ENCODE data around the gene GPER1.
"Not testable (repeated sequence)": the region's sequence is repeated elsewhere in the genome, so short reads cannot be mapped to it uniquely, and the experiment has no call there.

The GPER1 gene

DNA sequence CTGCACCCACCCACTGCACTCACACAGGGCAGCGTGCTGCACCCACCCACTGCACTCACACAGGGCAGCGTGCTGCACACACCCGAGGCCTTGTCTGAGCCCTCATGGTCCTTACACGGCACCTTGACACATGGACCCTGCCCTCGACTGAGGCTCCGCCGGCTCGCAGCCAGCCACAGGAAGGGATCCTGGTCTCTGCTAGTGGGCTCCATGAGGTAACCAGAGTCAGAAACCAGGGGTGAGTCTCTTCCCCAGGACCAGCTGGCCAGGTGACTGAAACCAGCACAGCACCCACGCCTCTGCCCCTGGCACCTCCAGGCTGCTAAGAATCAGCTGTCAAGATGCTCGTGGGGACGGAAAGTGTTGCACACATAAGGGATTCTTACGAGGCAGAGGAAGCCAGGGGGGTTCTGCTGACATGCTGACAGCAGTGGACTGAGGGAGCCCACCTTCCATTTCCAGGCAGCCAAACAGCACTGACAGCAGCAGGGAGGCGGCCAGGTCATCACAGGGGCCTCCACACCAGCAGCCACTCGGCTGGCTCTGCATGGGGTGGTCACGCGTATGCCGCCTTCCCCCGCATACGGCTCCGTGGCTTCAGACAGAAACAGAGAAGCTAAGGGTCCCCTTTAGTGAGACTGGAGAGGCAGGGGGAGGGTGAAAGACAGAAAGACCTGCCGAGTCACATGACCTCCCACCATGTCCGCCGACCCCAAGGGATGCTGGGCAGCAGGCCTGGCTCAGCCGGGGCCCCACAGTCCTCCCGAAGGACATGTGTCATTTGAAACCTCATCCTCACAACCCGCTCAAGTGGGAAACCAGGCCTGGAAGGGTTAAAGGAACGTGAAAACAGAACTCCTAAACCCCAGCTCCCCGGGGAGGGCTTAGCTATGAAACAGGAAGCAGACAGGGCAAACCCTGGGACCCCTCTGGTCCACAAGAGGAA lies 34.2 kb downstream of the GPER1 start:
- FAIRE-seq = no peak

DNA sequence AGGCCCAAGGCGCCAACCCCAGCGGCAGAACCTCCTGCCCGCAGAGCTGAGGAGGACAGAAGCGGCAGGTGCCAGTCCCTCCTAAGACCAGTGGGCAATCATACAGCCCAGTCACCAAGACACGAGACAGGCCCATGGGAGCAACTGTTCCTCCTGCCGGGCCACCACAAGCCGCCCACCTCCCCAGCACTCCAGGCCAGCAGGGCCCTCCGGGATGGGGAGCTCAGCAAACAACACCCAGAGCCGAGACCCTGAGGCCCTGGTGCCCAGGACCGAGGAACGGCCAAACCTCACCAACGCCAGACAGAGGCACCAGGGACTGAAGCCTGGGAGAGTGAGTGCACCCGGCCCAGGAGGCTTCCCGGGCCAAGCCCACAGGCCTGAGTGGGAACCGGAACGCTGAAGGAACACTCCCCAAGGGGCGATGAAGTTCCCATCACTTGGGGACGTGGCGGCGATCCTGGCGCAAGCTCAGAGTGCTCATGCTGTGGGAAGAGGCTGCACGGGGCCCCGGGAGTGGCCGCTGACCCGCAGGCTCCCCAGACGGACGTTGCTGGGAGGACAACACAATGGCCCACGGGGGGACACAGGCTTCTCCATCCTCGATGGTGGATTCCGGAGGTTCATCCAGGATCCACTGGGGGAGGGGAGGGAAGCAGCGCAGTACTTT lies 35.1 kb downstream of the GPER1 start:
- no peak for FAIRE-seq

- FAIRE-seq = peak; percentile 86
Observed at GRCh38 chr7:1123715-1124114, 35.8 kb downstream of the GPER1 start.

DNA sequence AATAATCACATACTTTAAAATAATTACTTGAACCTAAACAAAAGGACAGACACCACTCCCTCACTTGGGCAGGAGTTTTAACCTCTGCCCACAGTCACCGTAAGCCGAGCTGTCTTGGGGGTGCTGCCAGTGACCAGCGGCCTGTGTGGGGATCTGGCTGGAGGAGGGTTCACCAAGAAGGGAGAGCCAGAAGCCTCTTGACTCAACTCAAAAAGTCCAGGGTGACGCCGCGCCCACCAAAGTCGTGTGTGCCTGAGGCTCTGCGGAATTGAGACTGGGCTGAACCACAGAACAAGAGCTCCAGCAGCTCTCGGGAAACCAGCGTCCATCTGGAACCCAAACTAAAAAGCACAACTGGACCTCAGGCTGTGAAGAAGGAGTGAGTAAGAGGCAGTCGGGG lies 36.3 kb downstream of the GPER1 start:
- no peak for FAIRE-seq

- FAIRE-seq = no peak
Observed at GRCh38 chr7:1124816-1125602, 37.1 kb downstream of the GPER1 start.

GRCh38 chr7:1125603-1125969 lies 37.7 kb downstream of the GPER1 start:
- FAIRE-seq = no peak

GRCh38 chr7:1127001-1127400 lies 39.1 kb downstream of the GPER1 start:
- FAIRE-seq = no peak

DNA sequence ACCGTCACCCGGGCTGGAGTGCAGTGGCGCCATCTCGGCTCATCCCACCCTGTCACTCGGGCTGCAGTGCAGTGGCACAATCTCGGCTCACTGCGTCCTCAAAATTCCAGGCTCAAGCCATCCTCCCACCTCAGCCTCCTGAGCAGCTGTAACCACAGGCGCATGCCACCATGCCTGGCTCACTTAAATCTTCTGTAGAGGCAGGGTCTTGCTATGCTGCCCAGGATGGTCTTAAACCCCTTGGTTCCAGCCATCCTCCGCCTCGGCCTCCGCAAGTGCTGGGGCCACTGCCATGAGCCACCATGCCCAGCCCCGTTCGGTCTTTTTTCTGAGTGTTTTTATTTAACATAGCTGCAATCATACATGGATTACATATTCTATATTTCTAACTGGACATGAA lies 41.5 kb downstream of the GPER1 start:
- no peak for FAIRE-seq

DNA sequence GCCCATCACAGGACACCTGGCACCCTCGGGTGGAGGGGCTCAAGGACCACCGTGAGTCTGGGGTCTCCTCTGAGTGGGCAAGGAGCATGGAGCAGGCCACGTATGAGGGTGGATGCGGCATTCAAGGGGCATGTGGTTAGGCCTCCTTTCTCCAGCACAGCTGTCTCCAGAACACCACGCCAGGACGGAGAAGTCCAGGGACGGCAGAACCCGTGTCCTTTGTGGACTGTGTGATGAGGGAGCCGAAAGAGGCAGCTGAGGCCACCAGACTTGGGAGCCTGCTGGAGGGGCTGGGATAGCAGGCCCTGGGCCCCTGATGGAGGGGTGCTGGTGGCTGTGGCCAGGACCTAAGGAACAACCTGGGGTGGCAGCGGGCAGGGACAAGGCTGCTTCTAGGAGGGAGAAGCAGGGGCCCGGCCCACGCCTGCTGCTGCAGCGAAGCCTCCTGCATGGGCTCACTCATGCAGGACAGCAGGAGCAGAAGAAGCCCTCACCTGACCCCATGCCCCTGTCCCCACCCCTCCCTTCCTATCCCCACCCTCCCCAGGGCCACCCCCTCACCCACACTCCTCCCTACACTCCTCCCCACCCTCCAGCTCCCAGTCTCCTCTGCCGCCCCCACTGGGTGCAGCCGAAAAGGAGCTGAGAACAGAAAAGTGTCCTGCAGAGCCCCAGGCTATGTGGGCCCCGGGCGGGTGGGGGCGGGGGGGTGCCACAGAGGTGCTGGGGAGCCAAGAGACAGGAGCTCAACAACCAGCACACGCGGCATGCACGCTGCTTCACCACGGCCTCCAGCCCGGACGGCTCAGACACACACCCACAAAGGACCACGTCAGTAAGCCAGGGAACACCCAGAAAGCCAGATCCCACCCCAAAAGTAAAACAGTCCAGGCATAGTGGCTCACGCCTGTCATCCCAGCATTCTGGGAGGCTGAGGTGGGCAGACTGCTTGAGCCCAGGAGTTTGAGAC lies 42.4 kb downstream of the GPER1 start:
- FAIRE-seq = no peak

DNA sequence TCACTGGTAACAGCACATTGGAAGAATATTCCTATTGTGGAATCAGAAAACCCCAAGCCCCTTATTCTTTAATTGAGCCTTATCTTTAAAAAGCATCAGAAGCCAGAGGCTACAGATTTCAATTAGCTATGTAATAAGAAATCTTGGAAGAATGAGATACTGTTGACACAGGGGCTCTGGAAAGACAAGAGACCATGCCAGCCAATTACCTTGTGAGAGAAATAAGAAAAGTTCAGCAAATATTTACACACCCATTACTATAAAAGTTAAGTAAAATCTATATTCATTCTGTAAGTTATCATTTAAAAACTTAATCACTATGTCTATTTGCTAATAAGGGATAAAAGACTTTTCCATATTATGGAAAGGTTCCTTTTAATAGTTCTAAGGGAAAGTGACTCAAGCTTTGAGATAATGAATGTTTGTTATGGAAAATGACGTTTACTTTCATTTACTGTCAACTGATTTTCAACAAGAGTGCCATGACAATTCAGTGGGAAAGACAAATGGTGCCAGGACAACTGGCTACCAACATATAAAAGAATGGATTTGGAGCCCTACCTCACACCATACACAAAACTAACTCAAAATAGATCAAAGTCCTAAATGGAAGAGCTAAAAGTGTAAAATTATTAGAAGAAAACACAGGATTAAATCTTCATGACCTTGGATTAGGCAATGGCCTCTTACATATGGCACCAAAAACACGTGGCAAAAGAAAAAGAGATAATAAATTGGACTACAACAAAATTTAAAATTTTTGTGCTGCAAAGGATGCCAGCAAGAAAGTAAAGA lies 43.8 kb downstream of the GPER1 start:
- FAIRE-seq = peak; percentile 63

GRCh38 chr7:1134951-1135350 lies 47.0 kb downstream of the GPER1 start:
- FAIRE-seq = no peak

DNA sequence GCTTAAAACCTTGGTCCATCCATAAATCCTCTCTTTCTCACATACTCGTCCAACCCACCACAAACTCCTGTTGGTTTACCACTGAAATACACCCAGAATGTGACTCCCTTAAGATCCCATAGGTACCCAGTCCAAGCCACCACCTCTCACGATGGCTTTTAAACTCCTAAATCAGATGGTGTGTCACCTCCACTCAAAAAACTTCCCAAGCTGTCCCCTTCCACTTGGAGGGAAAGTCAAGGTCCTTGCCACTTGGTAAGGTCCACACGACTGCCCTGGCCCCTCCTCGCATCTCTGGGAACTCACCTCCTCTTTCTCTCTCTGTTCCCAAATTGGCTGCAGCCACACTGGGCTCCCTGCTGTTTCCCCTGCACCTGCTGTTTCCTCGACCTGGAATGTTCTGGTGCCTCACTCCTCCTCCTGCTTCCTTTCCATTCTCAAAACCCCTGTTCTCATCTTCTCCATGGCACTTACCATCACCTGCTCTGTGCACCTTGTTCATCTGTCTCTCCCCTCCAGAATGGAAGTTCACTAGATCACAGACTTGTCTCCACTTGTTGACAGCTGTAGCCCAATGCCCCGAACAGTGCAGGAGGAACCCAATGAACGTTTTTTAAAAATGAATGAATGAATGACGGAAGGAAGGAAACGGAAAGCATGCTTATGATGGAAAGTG lies 49.1 kb downstream of the GPER1 start:
- FAIRE-seq = no peak

DNA sequence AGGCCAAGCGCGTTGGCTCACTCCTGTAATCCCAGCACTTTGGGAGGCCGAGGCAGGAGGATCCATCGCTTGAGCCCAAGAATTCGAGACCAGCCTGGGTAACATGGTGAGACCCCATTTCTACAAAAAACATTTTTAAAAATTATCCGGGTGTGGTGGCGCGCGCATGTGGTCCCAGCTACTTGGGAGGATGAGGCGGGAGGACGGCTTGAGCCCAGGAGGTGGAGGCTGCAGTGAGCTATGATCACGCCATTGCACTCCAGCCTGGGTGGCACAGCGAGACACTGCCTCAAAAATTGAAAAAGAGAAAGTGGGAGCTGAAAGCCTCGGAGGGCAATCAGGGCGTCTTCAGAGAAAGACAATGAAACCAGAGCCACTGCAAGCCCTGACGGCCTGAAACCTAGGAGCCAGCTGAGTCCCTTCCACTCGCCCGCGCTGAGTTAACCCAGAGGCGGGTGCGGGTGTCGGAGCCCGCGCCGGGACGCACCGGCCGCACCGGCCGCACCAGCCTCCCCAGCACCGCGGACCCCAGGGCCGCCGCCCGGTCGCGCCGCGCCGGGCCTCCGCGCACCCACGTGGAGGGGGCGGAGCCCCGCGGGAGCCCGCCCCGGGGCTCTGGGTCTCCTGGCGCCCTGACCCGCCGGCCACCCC lies 49.7 kb downstream of the GPER1 start:
- no peak for FAIRE-seq

- no peak for FAIRE-seq
Observed at GRCh38 chr7:1140476-1141104, 52.7 kb downstream of the GPER1 start.

DNA sequence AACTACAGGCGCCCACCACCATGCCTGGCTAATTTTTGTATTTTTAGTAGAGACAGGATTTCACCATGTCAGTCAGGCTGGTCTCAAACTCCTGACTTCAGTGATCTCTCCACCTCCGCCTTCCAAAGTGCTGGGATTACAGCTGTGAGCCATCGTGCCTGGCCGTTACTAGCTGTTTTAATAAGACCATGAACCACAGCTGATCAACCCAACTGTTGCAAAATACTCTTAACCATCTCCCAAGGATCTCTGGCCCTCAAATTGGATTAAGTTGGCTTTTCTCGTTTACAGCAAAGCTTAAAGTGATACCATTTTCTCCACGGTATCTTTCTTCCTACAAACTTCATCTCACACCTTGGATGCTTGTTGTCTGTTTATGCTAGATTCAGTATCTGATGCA lies 53.7 kb downstream of the GPER1 start:
- no peak for FAIRE-seq

DNA sequence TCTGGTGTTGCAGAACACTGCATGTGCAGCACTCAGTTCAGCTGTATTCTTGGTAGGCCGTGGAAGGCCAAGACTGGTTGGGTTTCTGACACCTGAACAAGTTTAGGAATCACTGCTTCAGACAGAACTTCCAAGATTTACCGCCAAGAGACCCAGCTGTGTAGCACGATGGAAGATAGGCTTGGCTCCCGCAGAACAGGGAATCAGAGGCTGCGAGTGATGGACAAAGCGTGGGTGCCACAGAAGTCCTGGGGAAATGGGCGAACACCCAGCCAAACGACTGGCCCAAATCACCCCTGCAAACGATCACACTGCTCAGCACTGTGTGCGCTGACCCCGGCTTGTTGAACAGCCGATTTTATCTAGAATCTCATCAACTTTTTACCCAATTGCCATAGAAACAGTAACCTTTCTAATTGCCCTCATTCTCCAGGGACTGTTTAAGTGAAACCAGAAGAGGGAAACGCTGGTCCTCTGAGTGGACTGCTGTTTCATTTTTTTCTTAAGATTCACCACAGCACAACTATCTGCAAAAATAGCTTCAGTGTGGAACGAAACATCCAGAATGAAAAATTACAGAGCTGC lies 54.2 kb downstream of the GPER1 start:
- FAIRE-seq = no peak

- FAIRE-seq = not testable (repeated sequence)
Observed at GRCh38 chr7:1143031-1143430, 55.1 kb downstream of the GPER1 start.

All from G401.6 (cell line).